RWPE1 (cell line): ENCODE data around the gene RNF180.

Source experiments
- CTCF ChIA-PET: fragments of 350-600 bp; sonication (Branson Sonifier 250); formaldehyde crosslinking; extraction: SDS; loops from one replicate; lab custom pipeline; 2021; lab: Yijun Ruan, JAX
- POLR2A ChIA-PET: fragments of 400-600 bp; formaldehyde crosslinking; extraction: SDS; loops from one replicate; lab custom pipeline; 2020; ENCODE audit warnings: antibody characterized with exemption; ENCODE audit not compliant: low non-redundant PET; lab: Yijun Ruan, JAX
- DNase-seq: peaks from one replicate; pipeline ENCODE4 v3.0.0; 2012; ENCODE audit warnings: low spot score
- H3K27ac ChIP-seq: fragments of 450-650 bp; 2 replicates; pipeline ENCODE4 v1.5.1; 2017
- CTCF ChIP-seq: fragments of 450-650 bp; conservative IDR thresholded peaks from 2 replicates; pipeline ENCODE4 v1.5.1; 2017; ENCODE audit warnings: low read depth, mild to moderate bottlenecking

RNF180 gene

GRCh38 chr5:64330728-64331231 is 165.1 kb downstream of the RNF180 start:
- no peak overlapping the region for H3K27ac ChIP-seq
- DNase-seq = no peak
- CTCF ChIA-PET = interaction anchor here (0.7 kb wide), 1 partner anchor 12 kb away, joined by 3 read pairs; no protein-coding TSS in a partner anchor
- TF ChIP-seq CTCF = no peak
- POLR2A ChIA-PET = no interaction called here

- TF ChIP-seq CTCF = no peak
- ChIA-PET CTCF (no interaction called here), POLR2A (no interaction called here)
- no peak overlapping the region for H3K27ac ChIP-seq
- DNase-seq = no peak
These were observed 166.1 kb downstream of the RNF180 start for GRCh38 chr5:64331597-64332277.

- no peak for TF ChIP-seq CTCF
- no peak for DNase-seq
- POLR2A ChIA-PET = no interaction called here
- CTCF ChIA-PET = no interaction called here
- H3K27ac ChIP-seq = no peak overlapping the region
These were observed 168.2 kb downstream of the RNF180 start for GRCh38 chr5:64333886-64334285.

- TF ChIP-seq CTCF = no peak
- DNase-seq = peak; percentile 24
- H3K27ac ChIP-seq = no peak overlapping the region
- CTCF ChIA-PET = no interaction called here
- POLR2A ChIA-PET = no interaction called here
These were observed 174.1 kb downstream of the RNF180 start for GRCh38 chr5:64339769-64340168.

GRCh38 chr5:64340293-64340692 is 174.7 kb downstream of the RNF180 start:
- POLR2A ChIA-PET = no interaction called here
- DNase-seq = peak; percentile 5
- no peak for TF ChIP-seq CTCF
- CTCF ChIA-PET = interaction anchor here (0.6 kb wide), 1 partner anchor 1323 kb away, joined by 3 read pairs; no protein-coding TSS in a partner anchor
- no peak overlapping the region for H3K27ac ChIP-seq

- no peak for TF ChIP-seq CTCF
- CTCF ChIA-PET = no interaction called here
These were observed 175.7 kb downstream of the RNF180 start for GRCh38 chr5:64341340-64341739.

More at GRCh38 chr5:64341340-64341739, 175.7 kb downstream of the RNF180 start:
- DNase-seq = no peak
- no peak overlapping the region for H3K27ac ChIP-seq
- POLR2A ChIA-PET = no interaction called here
